ENCODE data around the gene CUX1. TPM values are rescaled to one million over a fixed set of nuclear protein-coding genes. Genes with fewer than 3 reads are reported as not detected.

Gene CUX1
- total RNA-seq, 1 experiment from 2014 or later = 47.6 TPM

DNA sequence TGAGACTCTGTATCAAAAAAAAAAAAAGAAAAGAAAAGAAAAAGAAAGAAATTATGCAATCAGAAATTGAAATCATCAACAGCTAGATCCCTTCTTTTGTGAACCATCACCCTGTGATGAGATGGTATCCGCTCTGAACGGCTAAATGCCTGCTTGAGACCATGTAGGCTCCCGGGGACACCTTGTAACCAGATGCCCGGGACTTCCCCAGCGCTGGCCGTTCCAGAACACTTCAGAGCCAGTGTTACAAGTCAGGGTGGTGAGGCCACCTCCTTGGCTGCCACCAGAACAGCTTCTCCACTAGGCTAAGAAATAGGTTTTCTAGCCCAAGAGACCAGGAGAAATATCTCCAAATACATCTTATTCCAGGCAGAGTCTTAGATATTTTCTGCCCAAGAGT, 349.8 kb downstream of the CUX1 start:
- TF ChIP-seq, protein P1, sequence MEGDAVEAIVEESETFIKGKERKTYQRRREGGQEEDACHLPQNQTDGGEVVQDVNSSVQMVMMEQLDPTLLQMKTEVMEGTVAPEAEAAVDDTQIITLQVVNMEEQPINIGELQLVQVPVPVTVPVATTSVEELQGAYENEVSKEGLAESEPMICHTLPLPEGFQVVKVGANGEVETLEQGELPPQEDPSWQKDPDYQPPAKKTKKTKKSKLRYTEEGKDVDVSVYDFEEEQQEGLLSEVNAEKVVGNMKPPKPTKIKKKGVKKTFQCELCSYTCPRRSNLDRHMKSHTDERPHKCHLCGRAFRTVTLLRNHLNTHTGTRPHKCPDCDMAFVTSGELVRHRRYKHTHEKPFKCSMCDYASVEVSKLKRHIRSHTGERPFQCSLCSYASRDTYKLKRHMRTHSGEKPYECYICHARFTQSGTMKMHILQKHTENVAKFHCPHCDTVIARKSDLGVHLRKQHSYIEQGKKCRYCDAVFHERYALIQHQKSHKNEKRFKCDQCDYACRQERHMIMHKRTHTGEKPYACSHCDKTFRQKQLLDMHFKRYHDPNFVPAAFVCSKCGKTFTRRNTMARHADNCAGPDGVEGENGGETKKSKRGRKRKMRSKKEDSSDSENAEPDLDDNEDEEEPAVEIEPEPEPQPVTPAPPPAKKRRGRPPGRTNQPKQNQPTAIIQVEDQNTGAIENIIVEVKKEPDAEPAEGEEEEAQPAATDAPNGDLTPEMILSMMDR (IDR thresholded peaks at IDR 0.05; ENCODE audit: unreplicated experiment) = no peak
- POLR2A ChIA-PET = interaction anchor here (0.7 kb wide), 1 partner anchor 646 kb away, joined by 3 read pairs; no protein-coding TSS in a partner anchor
- no peak overlapping the region for H3K4me3 Mint-ChIP-seq (ENCODE audit: unreplicated experiment)

DNA sequence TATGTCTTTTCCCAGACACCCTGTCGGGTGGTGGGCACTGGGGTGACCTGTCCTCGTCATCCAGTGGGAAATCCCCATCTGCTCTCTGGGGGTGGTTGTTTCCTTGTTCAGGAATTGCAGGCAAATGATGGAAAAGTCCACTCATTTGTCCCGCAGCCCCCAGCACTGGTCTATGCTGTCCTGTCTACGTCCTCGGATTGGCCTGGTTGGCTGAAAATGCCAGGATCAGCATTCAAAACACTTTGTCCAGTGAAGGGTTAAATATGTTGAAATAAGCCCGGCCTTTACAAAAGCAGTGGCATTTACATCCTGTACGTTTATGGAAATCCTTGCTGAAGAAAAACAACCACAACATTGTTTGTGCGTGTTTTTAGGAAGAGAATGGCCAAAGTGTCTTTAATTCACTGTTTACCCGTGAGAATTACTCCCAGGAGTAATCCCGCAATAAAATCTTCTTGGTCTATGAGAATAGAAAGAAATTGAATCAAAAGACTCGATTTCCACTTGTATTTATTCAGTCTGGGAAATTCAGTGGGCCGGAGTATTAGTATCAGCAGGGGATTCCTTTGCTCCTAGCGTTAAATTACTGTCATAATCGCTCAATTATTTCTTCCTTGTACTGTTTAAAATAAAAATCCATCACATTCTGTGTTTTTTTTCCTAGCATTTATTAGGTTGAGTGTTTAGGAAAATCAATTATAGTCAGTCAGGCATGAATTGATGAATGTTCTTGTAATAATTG, 352.4 kb downstream of the CUX1 start:
- Mint-ChIP-seq H3K9me3 (ENCODE audit: unreplicated experiment) (no peaks in the 10 kb centered on the region), H3K36me3 (ENCODE audit: insufficient read depth, unreplicated experiment) (peaks cover 32% of the 10 kb centered on the region), H3K4me1 (ENCODE audit: insufficient read depth, unreplicated experiment) (no peaks in the 10 kb centered on the region), H3K4me3 (ENCODE audit: unreplicated experiment) (no peak overlapping the region), H3K27ac (ENCODE audit: low read depth, unreplicated experiment) (no peak overlapping the region), H3K27me3 (ENCODE audit: insufficient read depth, unreplicated experiment) (no peaks in the 10 kb centered on the region)
- BruUV-seq (replicated peaks) = no TSS peak
- ChIA-PET CTCF (no interaction called here), POLR2A (no interaction called here)
- intact Hi-C loops (cut with micrococcal nuclease) = no loop called here
- DNase-seq (ENCODE audit: unreplicated experiment) = no peak
- TF ChIP-seq, protein P1 (IDR thresholded peaks at IDR 0.05; ENCODE audit: unreplicated experiment) = no peak

More for the DNA sequence above, 349.8 kb downstream of the CUX1 start:
- H3K9me3 Mint-ChIP-seq (ENCODE audit: unreplicated experiment) = no peaks in the 10 kb centered on the region
- no peak for DNase-seq (ENCODE audit: unreplicated experiment)
- CTCF ChIA-PET = interaction anchor here (0.6 to 0.8 kb wide), 3 partner anchors 10 to 139 kb away, joined by 3 read pairs; no protein-coding TSS in a partner anchor
- no peaks in the 10 kb centered on the region for H3K4me1 Mint-ChIP-seq (ENCODE audit: insufficient read depth, unreplicated experiment)
- H3K27me3 Mint-ChIP-seq (ENCODE audit: insufficient read depth, unreplicated experiment) = no peaks in the 10 kb centered on the region
- H3K27ac Mint-ChIP-seq (ENCODE audit: low read depth, unreplicated experiment) = no peak overlapping the region
- intact Hi-C loops (cut with micrococcal nuclease) = no loop called here
- BruUV-seq (replicated peaks) = no TSS peak
- peaks cover 18% of the 10 kb centered on the region for H3K36me3 Mint-ChIP-seq (ENCODE audit: insufficient read depth, unreplicated experiment)

DNA sequence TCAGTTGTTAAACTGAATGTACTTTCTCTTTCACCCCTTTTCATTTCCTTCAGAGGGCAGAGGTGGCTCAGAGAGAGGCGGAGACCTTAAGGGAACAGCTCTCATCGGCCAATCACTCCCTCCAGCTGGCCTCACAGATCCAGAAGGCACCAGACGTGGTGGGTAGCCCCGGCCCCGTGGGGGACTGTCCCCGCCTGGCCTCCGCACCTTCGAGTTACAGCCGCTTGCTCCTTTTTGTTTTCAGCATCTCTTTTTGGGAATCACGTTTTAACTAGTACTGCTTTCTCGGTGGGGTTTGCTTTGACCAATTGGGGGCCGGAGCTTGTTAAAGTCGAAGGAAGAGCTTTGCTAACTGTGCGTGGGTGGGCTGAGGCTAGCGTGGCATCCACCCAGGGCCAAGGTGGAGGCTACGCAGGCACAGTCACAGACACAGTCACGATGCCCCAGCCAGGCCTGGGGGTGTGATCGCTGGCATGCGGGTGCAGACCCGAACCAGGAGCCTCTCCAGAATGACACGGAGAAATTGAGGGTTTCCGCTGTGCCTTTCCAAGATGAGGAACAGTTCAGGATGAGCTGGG, 353.1 kb downstream of the CUX1 start:
- no peak for DNase-seq (ENCODE audit: unreplicated experiment)
- peaks cover 36% of the 10 kb centered on the region for H3K36me3 Mint-ChIP-seq (ENCODE audit: insufficient read depth, unreplicated experiment)
- ChIA-PET CTCF (no interaction called here), POLR2A (interaction anchor here (0.6 to 0.8 kb wide), 2 partner anchors 7 to 29 kb away, joined by 3 to 4 read pairs; no protein-coding TSS in a partner anchor)
- H3K27me3 Mint-ChIP-seq (ENCODE audit: insufficient read depth, unreplicated experiment) = no peaks in the 10 kb centered on the region
- no peaks in the 10 kb centered on the region for H3K9me3 Mint-ChIP-seq (ENCODE audit: unreplicated experiment)
- no peak overlapping the region for H3K4me3 Mint-ChIP-seq (ENCODE audit: unreplicated experiment)
- intact Hi-C loops (cut with micrococcal nuclease) = no loop called here
- no peaks in the 10 kb centered on the region for H3K4me1 Mint-ChIP-seq (ENCODE audit: insufficient read depth, unreplicated experiment)
- BruUV-seq (replicated peaks) = no TSS peak
- no peak overlapping the region for H3K27ac Mint-ChIP-seq (ENCODE audit: low read depth, unreplicated experiment)
- TF ChIP-seq, protein P1 (IDR thresholded peaks at IDR 0.05; ENCODE audit: unreplicated experiment) = no peak

DNA sequence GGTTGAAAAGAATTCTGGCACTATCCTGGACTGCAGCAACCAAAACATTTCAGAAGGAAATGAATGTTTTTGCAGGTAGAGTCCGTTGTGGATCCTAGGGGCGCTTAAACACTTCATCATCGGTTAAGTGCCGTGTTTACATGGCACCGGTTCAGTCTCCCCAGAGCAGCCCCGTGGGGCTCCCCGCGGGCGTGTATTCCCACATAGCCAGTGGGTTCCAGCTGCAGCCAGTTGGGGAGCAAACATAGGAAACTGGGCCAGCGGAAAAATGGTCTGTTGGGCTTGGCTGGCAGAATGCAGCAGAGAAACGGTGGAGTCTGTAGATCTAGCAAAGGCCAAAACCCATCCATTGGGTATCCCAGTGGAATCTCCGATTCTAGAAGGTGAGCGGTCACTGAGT, 356.2 kb downstream of the CUX1 start:
- no TSS peak for BruUV-seq (replicated peaks)
- H3K4me1 Mint-ChIP-seq (ENCODE audit: insufficient read depth, unreplicated experiment) = no peaks in the 10 kb centered on the region
- intact Hi-C loops (cut with micrococcal nuclease) = no loop called here
- H3K36me3 Mint-ChIP-seq (ENCODE audit: insufficient read depth, unreplicated experiment) = peaks cover 40% of the 10 kb centered on the region
- no peak overlapping the region for H3K27ac Mint-ChIP-seq (ENCODE audit: low read depth, unreplicated experiment)
- DNase-seq (ENCODE audit: unreplicated experiment) = no peak
- TF ChIP-seq, protein P1 (IDR thresholded peaks at IDR 0.05; ENCODE audit: unreplicated experiment) = no peak
- H3K27me3 Mint-ChIP-seq (ENCODE audit: insufficient read depth, unreplicated experiment) = no peaks in the 10 kb centered on the region
- POLR2A ChIA-PET = no interaction called here
- H3K4me3 Mint-ChIP-seq (ENCODE audit: unreplicated experiment) = no peak overlapping the region
- CTCF ChIA-PET = interaction anchor here (0.5 to 0.6 kb wide), 2 partner anchors 34 to 777 kb away, joined by 3 read pairs; no protein-coding TSS in a partner anchor
- no peaks in the 10 kb centered on the region for H3K9me3 Mint-ChIP-seq (ENCODE audit: unreplicated experiment)
